ENCODE measurements around the gene EPHB6. TPM values are rescaled to one million over a fixed set of nuclear protein-coding genes. Genes with fewer than 3 reads are reported as not detected.

EPHB6 gene
- total RNA-seq, 4 donors from 2014 or later: 15.2 to 40.4 (median 26.1) TPM

GRCh38 chr7:142812437-142813215 lies 42.2 kb upstream of the EPHB6 start:
- peaks cover 0 to 4% (median 0%) of the 10 kb centered on the region in 3 donors for H3K4me1 ChIP-seq
- no peak overlapping the region for H3K27ac ChIP-seq
- H3K4me3 ChIP-seq: no peak overlapping the region
- DNase-seq: no peak
- peaks cover 0 to 50% (median 0%) of the 10 kb centered on the region in 4 donors for H3K27me3 ChIP-seq
- no peaks in the 10 kb centered on the region for H3K9me3 ChIP-seq
- no peak for TF ChIP-seq POLR2A (IDR thresholded peaks at IDR 0.05)
- TF ChIP-seq, protein P1, sequence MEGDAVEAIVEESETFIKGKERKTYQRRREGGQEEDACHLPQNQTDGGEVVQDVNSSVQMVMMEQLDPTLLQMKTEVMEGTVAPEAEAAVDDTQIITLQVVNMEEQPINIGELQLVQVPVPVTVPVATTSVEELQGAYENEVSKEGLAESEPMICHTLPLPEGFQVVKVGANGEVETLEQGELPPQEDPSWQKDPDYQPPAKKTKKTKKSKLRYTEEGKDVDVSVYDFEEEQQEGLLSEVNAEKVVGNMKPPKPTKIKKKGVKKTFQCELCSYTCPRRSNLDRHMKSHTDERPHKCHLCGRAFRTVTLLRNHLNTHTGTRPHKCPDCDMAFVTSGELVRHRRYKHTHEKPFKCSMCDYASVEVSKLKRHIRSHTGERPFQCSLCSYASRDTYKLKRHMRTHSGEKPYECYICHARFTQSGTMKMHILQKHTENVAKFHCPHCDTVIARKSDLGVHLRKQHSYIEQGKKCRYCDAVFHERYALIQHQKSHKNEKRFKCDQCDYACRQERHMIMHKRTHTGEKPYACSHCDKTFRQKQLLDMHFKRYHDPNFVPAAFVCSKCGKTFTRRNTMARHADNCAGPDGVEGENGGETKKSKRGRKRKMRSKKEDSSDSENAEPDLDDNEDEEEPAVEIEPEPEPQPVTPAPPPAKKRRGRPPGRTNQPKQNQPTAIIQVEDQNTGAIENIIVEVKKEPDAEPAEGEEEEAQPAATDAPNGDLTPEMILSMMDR (IDR thresholded peaks at IDR 0.05): no peak
- H3K36me3 ChIP-seq: no peaks in the 10 kb centered on the region
- 31 to 78% methylated on average over 1 to 2 of the region's 7 CpGs for WGBS, 2 donors
- intact Hi-C loops (cut with DNase I): no loop called here

GRCh38 chr7:142813226-142813625 lies 41.6 kb upstream of the EPHB6 start:
- H3K36me3 ChIP-seq: no peaks in the 10 kb centered on the region
- peaks cover 0 to 47% (median 0%) of the 10 kb centered on the region in 4 donors for H3K27me3 ChIP-seq
- no peak overlapping the region for H3K27ac ChIP-seq
- H3K4me3 ChIP-seq: no peak overlapping the region
- TF ChIP-seq POLR2A (IDR thresholded peaks at IDR 0.05): no peak
- TF ChIP-seq, protein P1 (IDR thresholded peaks at IDR 0.05): no peak
- H3K4me1 ChIP-seq: peaks cover 0 to 4% (median 0%) of the 10 kb centered on the region in 3 donors
- intact Hi-C loops (cut with DNase I): no loop called here
- H3K9me3 ChIP-seq: no peaks in the 10 kb centered on the region
- no peak for DNase-seq
- 36 to 49% methylated on average over 2 of the region's 2 CpGs for whole genome bisulfite sequencing, 2 donors

GRCh38 chr7:142813699-142814098 lies 41.2 kb upstream of the EPHB6 start:
- H3K4me1 ChIP-seq: peaks cover 0 to 4% (median 0%) of the 10 kb centered on the region in 3 donors
- no peak overlapping the region for H3K4me3 ChIP-seq
- no peak for TF ChIP-seq POLR2A (IDR thresholded peaks at IDR 0.05)
- no peaks in the 10 kb centered on the region for H3K36me3 ChIP-seq
- H3K9me3 ChIP-seq: no peaks in the 10 kb centered on the region
- no peak for DNase-seq
- intact Hi-C loops (cut with DNase I): no loop called here
- no peak overlapping the region for H3K27ac ChIP-seq
- WGBS, 2 donors: 39 to 75% methylated on average over 1 of the region's 1 CpG
- H3K27me3 ChIP-seq: peaks cover 0 to 44% (median 0%) of the 10 kb centered on the region in 4 donors

- H3K27me3 ChIP-seq: peaks cover 0 to 36% (median 0%) of the 10 kb centered on the region in 4 donors
- no peaks in the 10 kb centered on the region for H3K9me3 ChIP-seq
- no peak overlapping the region for H3K27ac ChIP-seq
- WGBS, 2 donors: 62 to 76% methylated on average over 2 of the region's 2 CpGs
- no peak overlapping the region for H3K4me3 ChIP-seq
- H3K36me3 ChIP-seq: no peaks in the 10 kb centered on the region
- intact Hi-C loops (cut with DNase I): no loop called here
- peaks cover 0 to 4% (median 0%) of the 10 kb centered on the region in 3 donors for H3K4me1 ChIP-seq
- TF ChIP-seq, protein P1 (IDR thresholded peaks at IDR 0.05): no peak
- no peak for TF ChIP-seq POLR2A (IDR thresholded peaks at IDR 0.05)
- no peak for DNase-seq
Observed at GRCh38 chr7:142814451-142814850, 40.4 kb upstream of the EPHB6 start.

GRCh38 chr7:142815134-142815533 lies 39.7 kb upstream of the EPHB6 start:
- no peaks in the 10 kb centered on the region for H3K36me3 ChIP-seq
- intact Hi-C loops (cut with DNase I): no loop called here
- TF ChIP-seq, protein P1 (IDR thresholded peaks at IDR 0.05): no peak
- no peak for TF ChIP-seq POLR2A (IDR thresholded peaks at IDR 0.05)
- H3K9me3 ChIP-seq: no peaks in the 10 kb centered on the region
- H3K4me1 ChIP-seq: peaks cover 0 to 4% (median 0%) of the 10 kb centered on the region in 3 donors
- no peak for DNase-seq
- peaks cover 0 to 31% (median 0%) of the 10 kb centered on the region in 4 donors for H3K27me3 ChIP-seq
- no peak overlapping the region for H3K4me3 ChIP-seq
- 61 to 71% methylated on average over 3 of the region's 3 CpGs for WGBS, 2 donors
- H3K27ac ChIP-seq: no peak overlapping the region
